H1 (cell line): ENCODE measurements around the gene TFDP1.

Experiments
- CTCF ChIP-seq, 3 experiments: IDR thresholded peaks; 1 replicate in 2 of 3; 2 replicates in 1 of 3; pipeline versions ENCODE4 v1.5.1 to v1.6.1; 2011; ENCODE audit warnings: low read length in 3 of 3, mild to moderate bottlenecking in 3 of 3, inconsistent platforms in 2 of 3, low read depth in 1 of 3, moderate library complexity in 1 of 3; ENCODE audit not compliant: insufficient read depth in 1 of 3; ENCODE audit errors: control extremely low read depth in 1 of 3
- EGR1 ChIP-seq: IDR thresholded peaks from 2 replicates; pipeline ENCODE4 v1.6.1; 2011; ENCODE audit warnings: low read depth, low read length, borderline replicate concordance
- EP300 ChIP-seq, 2 experiments: IDR thresholded peaks; 1 replicate in 1 of 2; 2 replicates in 1 of 2; pipeline ENCODE4 v1.6.1; 2011 to 2012; ENCODE audit warnings: low read depth in 2 of 2, low read length in 2 of 2, mild to moderate bottlenecking in 2 of 2, borderline replicate concordance in 1 of 2, inconsistent platforms in 1 of 2, moderate library complexity in 1 of 2
- MAFK ChIP-seq: IDR thresholded peaks from 2 replicates; pipeline ENCODE4 v1.6.1; 2012; ENCODE audit warnings: low read depth, mild to moderate bottlenecking, improper control_type of control experiment, low read length
- POLR2A ChIP-seq, 2 experiments: IDR thresholded peaks; 1 replicate in 1 of 2; 2 replicates in 1 of 2; pipeline ENCODE4 v1.6.1; 2011; ENCODE audit warnings: low read depth in 2 of 2, low read length in 2 of 2, mild to moderate bottlenecking in 2 of 2; ENCODE audit errors: control extremely low read depth in 1 of 2
- YY1 ChIP-seq: IDR thresholded peaks from 2 replicates; pipeline ENCODE4 v1.6.1; 2011; ENCODE audit warnings: low read depth, mild to moderate bottlenecking, low read length

- no peak for TF ChIP-seq MAFK
- no peak for TF ChIP-seq POLR2A (IDR thresholded peaks at IDR 0.05; ENCODE audit: control extremely low read depth in 1 of 2, low read depth in 2 of 2, low read length in 2 of 2)
- TF ChIP-seq YY1, result no peak
- TF ChIP-seq CTCF (IDR thresholded peaks at IDR 0.05; ENCODE audit: control extremely low read depth in 1 of 3, insufficient read depth in 1 of 3, low read depth in 1 of 3, low read length in 3 of 3), result no peak
- TF ChIP-seq EGR1, result no peak
- no peak for TF ChIP-seq EP300 (IDR thresholded peaks at IDR 0.05; ENCODE audit: borderline replicate concordance in 1 of 2, low read depth in 2 of 2, low read length in 2 of 2)
Measured at GRCh38 chr13:113620036-113620796, 35.7 kb downstream of the TFDP1 start.
